ENCODE results near the gene KCNQ1.

DNA sequence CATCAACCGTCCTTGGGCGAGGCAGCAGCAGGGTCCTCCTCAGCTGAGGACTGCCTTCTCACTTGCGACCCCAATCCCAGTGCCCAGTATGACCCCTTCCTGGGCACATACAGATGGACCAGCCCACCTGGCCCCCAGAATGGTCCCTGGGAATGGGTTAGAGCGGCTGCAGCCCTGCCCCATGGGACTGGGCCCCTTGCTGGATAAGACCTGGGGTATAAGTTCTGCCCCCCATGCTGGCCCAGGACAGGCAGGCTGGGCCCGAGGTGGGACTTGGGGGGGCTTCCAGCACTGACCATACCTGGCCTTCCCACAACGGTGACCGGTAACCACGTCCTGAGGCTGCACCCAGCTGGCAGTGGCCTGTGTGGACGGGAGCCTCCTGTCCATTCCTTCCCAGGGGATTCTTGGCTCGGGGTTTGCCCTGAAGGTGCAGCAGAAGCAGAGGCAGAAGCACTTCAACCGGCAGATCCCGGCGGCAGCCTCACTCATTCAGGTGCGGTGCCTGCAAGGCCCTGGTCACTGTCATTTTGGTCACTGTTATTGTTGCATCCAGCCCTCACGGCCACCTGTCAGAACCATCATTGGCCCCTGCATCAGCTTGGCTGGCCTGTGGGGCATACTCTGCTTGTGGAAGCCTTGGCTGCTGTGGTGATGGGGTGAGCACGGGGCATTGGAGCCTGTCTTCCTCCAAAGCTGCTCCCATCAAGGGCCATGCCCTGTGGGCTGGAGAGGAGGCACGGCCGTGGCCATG lies 140.2 kb downstream of the KCNQ1 start:
- TF ChIP-seq, protein P1, sequence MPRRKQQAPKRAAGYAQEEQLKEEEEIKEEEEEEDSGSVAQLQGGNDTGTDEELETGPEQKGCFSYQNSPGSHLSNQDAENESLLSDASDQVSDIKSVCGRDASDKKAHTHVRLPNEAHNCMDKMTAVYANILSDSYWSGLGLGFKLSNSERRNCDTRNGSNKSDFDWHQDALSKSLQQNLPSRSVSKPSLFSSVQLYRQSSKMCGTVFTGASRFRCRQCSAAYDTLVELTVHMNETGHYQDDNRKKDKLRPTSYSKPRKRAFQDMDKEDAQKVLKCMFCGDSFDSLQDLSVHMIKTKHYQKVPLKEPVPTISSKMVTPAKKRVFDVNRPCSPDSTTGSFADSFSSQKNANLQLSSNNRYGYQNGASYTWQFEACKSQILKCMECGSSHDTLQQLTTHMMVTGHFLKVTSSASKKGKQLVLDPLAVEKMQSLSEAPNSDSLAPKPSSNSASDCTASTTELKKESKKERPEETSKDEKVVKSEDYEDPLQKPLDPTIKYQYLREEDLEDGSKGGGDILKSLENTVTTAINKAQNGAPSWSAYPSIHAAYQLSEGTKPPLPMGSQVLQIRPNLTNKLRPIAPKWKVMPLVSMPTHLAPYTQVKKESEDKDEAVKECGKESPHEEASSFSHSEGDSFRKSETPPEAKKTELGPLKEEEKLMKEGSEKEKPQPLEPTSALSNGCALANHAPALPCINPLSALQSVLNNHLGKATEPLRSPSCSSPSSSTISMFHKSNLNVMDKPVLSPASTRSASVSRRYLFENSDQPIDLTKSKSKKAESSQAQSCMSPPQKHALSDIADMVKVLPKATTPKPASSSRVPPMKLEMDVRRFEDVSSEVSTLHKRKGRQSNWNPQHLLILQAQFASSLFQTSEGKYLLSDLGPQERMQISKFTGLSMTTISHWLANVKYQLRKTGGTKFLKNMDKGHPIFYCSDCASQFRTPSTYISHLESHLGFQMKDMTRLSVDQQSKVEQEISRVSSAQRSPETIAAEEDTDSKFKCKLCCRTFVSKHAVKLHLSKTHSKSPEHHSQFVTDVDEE (CRISPR knock-in tag; IDR thresholded peaks at IDR 0.05), result no peak
- no peak for TF ChIP-seq GLIS3 (CRISPR knock-in tag; IDR thresholded peaks at IDR 0.05)
- no peak for TF ChIP-seq CSDC2 (CRISPR knock-in tag; IDR thresholded peaks at IDR 0.05)
- no peak for TF ChIP-seq ESRRG (CRISPR knock-in tag; IDR thresholded peaks at IDR 0.05)
- TF ChIP-seq ZC3H10 (CRISPR knock-in tag; IDR thresholded peaks at IDR 0.05), result no peak
- TF ChIP-seq PATZ1 (CRISPR knock-in tag; IDR thresholded peaks at IDR 0.05; ENCODE audit: borderline replicate concordance), result no peak
- no peak for TF ChIP-seq RARB (CRISPR knock-in tag; IDR thresholded peaks at IDR 0.05)
- TF ChIP-seq TOX (CRISPR knock-in tag; IDR thresholded peaks at IDR 0.05; ENCODE audit: borderline replicate concordance), result no peak
- TF ChIP-seq BACH2 (CRISPR knock-in tag; IDR thresholded peaks at IDR 0.05; ENCODE audit: borderline replicate concordance), result no peak
- no peak for TF ChIP-seq PPARA (CRISPR knock-in tag; IDR thresholded peaks at IDR 0.05; ENCODE audit: borderline replicate concordance)
- no peak for TF ChIP-seq ZNF8 (CRISPR knock-in tag; IDR thresholded peaks at IDR 0.05)
- no peak for TF ChIP-seq CSRNP3 (CRISPR knock-in tag; IDR thresholded peaks at IDR 0.05)
- TF ChIP-seq ZNF565 (CRISPR knock-in tag; conservative IDR thresholded peaks at IDR 0.05; ENCODE audit: low read depth), result no peak
- TF ChIP-seq, protein P2, sequence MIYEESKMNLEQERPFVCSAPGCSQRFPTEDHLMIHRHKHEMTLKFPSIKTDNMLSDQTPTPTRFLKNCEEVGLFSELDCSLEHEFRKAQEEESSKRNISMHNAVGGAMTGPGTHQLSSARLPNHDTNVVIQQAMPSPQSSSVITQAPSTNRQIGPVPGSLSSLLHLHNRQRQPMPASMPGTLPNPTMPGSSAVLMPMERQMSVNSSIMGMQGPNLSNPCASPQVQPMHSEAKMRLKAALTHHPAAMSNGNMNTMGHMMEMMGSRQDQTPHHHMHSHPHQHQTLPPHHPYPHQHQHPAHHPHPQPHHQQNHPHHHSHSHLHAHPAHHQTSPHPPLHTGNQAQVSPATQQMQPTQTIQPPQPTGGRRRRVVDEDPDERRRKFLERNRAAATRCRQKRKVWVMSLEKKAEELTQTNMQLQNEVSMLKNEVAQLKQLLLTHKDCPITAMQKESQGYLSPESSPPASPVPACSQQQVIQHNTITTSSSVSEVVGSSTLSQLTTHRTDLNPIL (CRISPR knock-in tag; IDR thresholded peaks at IDR 0.05; ENCODE audit: low read depth), result no peak

Data from SK-N-SH treated with all-trans-retinoic acid at 6 μM for 48 hours (cell line).